Upper lobe of left lung (tissue), 6 donors: ENCODE results near the gene NUP153. TPM values are rescaled to one million over a fixed set of nuclear protein-coding genes. Genes with fewer than 3 reads are reported as not detected.

ENCODE experiments used
- ATAC-seq, 2 donors: fragments of 200-7000 bp; cut with Tn5 transposase; one replicate each; pipeline ENCODE4 v1.9.1; 2022; ENCODE audit warnings: mild to moderate bottlenecking in 2 of 2, moderate library complexity in 2 of 2; ENCODE audit not compliant: low FRiP score in 2 of 2
- DNase-seq, 2 donors: peaks; one replicate each; pipeline ENCODE4 v3.0.0-alpha.2; 2019 to 2020
- H3K27ac ChIP-seq, 4 donors: fragments of 200-600 bp; sonication (generic); one replicate each; pipeline ENCODE4 v1.5.1; 2016 to 2019
- H3K27me3 ChIP-seq, 4 donors: fragments of 200-600 bp; sonication (generic); one replicate each; pipeline ENCODE4 v1.5.1; 2017 to 2019
- H3K36me3 ChIP-seq, 4 donors: fragments of 200-600 bp; sonication (generic); one replicate each; pipeline ENCODE4 v1.5.1; 2016 to 2019
- H3K4me1 ChIP-seq, 4 donors: fragments of 200-600 bp; sonication (generic); one replicate each; pipeline ENCODE4 v1.5.1; 2018 to 2019
- H3K4me3 ChIP-seq, 4 donors: fragments of 200-600 bp; sonication (generic); one replicate each; pipeline ENCODE4 v1.5.1; 2017 to 2019; ENCODE audit warnings: mild to moderate bottlenecking in 2 of 4, moderate library complexity in 1 of 4
- H3K9me3 ChIP-seq, 4 donors: fragments of 200-600 bp; sonication (generic); one replicate each; pipeline ENCODE4 v1.5.1; 2018 to 2019
- EP300 ChIP-seq, 4 donors: sonication (generic); formaldehyde crosslinking; IDR thresholded peaks; one replicate each; pipeline ENCODE4 v1.5.1; 2017; ENCODE audit warnings: antibody characterized with exemption in 4 of 4, control low read depth in 2 of 4
- POLR2A ChIP-seq, 4 donors: fragments of 450-650 bp; IDR thresholded peaks; one replicate each; pipeline ENCODE4 v1.5.1; 2016 to 2017; ENCODE audit warnings: antibody characterized with exemption in 4 of 4, mild to moderate bottlenecking in 2 of 4
- POLR2AphosphoS5 ChIP-seq, 2 donors: sonication (generic); formaldehyde crosslinking; IDR thresholded peaks; one replicate each; pipeline ENCODE4 v1.5.1; 2017; ENCODE audit warnings: antibody characterized with exemption in 2 of 2
- WGBS, 2 donors: methylation state at CpG; one replicate each; pipeline ENCODE4 v1.1.5; 2017 to 2018; 5-methylcytosine and 5-hydroxymethylcytosine counted together
- total RNA-seq, 6 donors: library from RNA; depleted of rRNA in 4 of 6; stranded (reverse); fragments of >200 nt in 4 of 6; gene quantifications; one replicate each; pipeline versions ENCODE4 v1.1.0 to v1.2.1, GENCODE V29; 2016 to 2021
- TF ChIP-seq, protein P1 (sequence below), 6 experiments: fragments of 450-650 bp in 4 of 6; fragments of 200-600 bp in 2 of 6; sonication (generic) in 2 of 6; IDR thresholded peaks; one replicate each; pipeline ENCODE4 v1.5.1; 2016 to 2019; ENCODE audit warnings: antibody characterized with exemption in 6 of 6
- donor health status: DM: no; HTN: no; CAD: no; lungs with moderate emphysema.
- donor health status: DM: no; HTN: yes; CAD: no; lungs with severe emphysema.

NUP153 gene
- total RNA-seq, 6 donors from 2014 or later, result 16.9 to 43.8 (median 29.0) TPM

DNA sequence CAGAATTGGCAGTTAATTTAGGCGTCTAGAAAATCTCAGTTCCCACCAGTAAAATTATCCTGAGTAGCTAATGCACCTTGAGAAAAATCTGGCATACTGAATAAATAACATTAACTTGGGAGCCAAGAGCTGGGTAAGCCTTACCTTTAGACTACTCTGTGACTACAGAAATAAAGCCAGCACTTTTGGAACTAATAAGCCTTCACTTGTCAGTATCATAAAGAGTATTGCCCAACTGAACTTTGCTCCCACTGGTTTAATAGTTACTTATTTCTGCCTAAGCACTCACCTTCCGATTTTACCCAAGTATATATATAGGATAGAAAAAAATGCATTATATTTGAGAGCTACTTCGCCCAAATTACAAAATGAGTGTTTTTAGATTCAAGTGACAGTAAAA is 95.9 kb downstream of the NUP153 start:
- Histone ChIP-seq H3K4me3 (no peak overlapping the region), H3K36me3 (peaks cover under 1 to 46% (median 14%) of the 10 kb centered on the region in 4 donors), H3K27ac (no peak overlapping the region), H3K9me3 (no peaks in the 10 kb centered on the region), H3K4me1 (no peaks in the 10 kb centered on the region), H3K27me3 (no peaks in the 10 kb centered on the region)
- WGBS, 2 donors, result 82 to 84% methylated on average over 3 of the region's 3 CpGs
- no peak for DNase-seq
- ATAC-seq, result no peak
- TF ChIP-seq POLR2AphosphoS5 (IDR thresholded peaks at IDR 0.05), result no peak
- TF ChIP-seq, protein P1, sequence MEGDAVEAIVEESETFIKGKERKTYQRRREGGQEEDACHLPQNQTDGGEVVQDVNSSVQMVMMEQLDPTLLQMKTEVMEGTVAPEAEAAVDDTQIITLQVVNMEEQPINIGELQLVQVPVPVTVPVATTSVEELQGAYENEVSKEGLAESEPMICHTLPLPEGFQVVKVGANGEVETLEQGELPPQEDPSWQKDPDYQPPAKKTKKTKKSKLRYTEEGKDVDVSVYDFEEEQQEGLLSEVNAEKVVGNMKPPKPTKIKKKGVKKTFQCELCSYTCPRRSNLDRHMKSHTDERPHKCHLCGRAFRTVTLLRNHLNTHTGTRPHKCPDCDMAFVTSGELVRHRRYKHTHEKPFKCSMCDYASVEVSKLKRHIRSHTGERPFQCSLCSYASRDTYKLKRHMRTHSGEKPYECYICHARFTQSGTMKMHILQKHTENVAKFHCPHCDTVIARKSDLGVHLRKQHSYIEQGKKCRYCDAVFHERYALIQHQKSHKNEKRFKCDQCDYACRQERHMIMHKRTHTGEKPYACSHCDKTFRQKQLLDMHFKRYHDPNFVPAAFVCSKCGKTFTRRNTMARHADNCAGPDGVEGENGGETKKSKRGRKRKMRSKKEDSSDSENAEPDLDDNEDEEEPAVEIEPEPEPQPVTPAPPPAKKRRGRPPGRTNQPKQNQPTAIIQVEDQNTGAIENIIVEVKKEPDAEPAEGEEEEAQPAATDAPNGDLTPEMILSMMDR (IDR thresholded peaks at IDR 0.05), result no peak
- TF ChIP-seq EP300 (IDR thresholded peaks at IDR 0.05), result no peak
- TF ChIP-seq POLR2A (IDR thresholded peaks at IDR 0.05), result no peak

DNA sequence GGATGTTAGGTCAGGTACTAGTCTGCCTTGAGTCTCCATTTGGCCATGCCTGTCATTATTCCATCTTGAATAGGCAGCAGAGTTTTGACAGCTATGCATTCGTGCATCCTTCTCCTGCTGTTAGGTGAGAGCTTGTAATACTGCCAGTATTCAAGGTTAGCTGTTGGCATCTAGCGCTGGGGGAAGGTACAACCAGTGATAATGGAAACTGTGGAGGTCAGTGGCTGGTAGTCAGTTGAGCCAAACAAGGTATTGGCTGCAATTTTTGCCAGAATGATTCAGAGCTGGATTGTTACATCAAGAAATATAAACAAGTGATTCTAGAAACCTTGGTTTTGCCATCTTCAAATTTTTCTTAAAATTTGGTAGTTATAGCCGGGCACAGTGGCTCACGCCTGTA is 100.1 kb downstream of the NUP153 start:
- DNase-seq (no peak), ATAC-seq (no peak)
- H3K4me3 ChIP-seq, result no peak overlapping the region
- H3K36me3 ChIP-seq, result peaks cover 4 to 64% (median 20%) of the 10 kb centered on the region in 4 donors
- H3K9me3 ChIP-seq, result no peaks in the 10 kb centered on the region
- 93 to 96% methylated on average over 4 of the region's 4 CpGs for WGBS, 2 donors
- TF ChIP-seq POLR2A (IDR thresholded peaks at IDR 0.05) (no peak), EP300 (IDR thresholded peaks at IDR 0.05) (no peak), POLR2AphosphoS5 (IDR thresholded peaks at IDR 0.05) (no peak)
- TF ChIP-seq, protein P1 (IDR thresholded peaks at IDR 0.05), result no peak
- H3K4me1 ChIP-seq, result peaks cover 7 to 18% (median 13%) of the 10 kb centered on the region in 4 donors
- H3K27me3 ChIP-seq, result no peaks in the 10 kb centered on the region
- H3K27ac ChIP-seq, result no peak overlapping the region

DNA sequence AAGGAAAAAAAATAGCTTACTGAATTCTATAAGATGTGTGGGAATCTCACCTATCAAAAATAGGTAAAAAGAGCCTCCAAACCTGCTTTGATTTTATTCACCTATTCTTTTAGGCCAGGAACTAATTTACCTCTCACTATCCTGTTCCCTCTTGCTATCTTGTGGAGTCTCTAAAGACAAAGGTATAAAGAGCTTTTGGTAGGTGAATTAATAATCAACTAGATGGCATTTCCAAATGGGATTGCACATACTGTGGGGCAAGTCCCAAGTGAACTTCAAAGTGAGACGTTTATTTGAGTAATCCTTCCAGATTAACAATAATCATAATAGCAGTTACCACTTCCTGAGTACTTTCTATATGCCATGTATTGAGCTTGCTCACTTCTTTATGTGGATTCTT is 103.8 kb downstream of the NUP153 start:
- Histone ChIP-seq H3K27ac (no peak overlapping the region), H3K4me3 (no peak overlapping the region), H3K36me3 (peaks cover 4 to 49% (median 16%) of the 10 kb centered on the region in 4 donors), H3K27me3 (no peaks in the 10 kb centered on the region), H3K4me1 (peaks cover 11 to 22% (median 15%) of the 10 kb centered on the region in 4 donors), H3K9me3 (no peaks in the 10 kb centered on the region)
- TF ChIP-seq EP300 (IDR thresholded peaks at IDR 0.05) (no peak), POLR2AphosphoS5 (IDR thresholded peaks at IDR 0.05) (no peak), POLR2A (IDR thresholded peaks at IDR 0.05) (no peak)
- TF ChIP-seq, protein P1 (IDR thresholded peaks at IDR 0.05), result no peak
- DNase-seq, result no peak
- WGBS, 2 donors, result 3 to 17% methylated on average over 1 of the region's 1 CpG
- ATAC-seq, result no peak

DNA sequence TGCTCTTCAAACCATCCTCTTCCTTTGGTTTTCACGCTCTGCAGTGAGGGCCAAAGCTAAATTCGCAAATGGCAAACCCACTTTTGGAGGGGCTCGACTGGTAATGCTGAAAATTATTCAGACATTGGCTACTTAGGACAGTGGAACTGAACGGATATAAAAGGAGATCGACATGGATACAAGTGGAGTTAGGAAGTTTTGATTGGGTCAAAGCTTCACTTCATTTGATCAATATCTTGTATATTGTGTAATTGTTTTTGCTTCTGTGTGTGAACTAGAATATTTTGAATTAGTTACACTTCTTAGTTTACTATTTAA is 105.4 kb downstream of the NUP153 start:
- DNase-seq (no peak), ATAC-seq (no peak)
- TF ChIP-seq, protein P1 (IDR thresholded peaks at IDR 0.05), result no peak
- TF ChIP-seq EP300 (IDR thresholded peaks at IDR 0.05) (no peak), POLR2A (IDR thresholded peaks at IDR 0.05) (no peak), POLR2AphosphoS5 (IDR thresholded peaks at IDR 0.05) (no peak)
- Histone ChIP-seq H3K9me3 (no peaks in the 10 kb centered on the region), H3K27me3 (no peaks in the 10 kb centered on the region), H3K4me1 (peaks cover 11 to 22% (median 15%) of the 10 kb centered on the region in 4 donors), H3K36me3 (peaks cover 4 to 38% (median 11%) of the 10 kb centered on the region in 4 donors), H3K27ac (peak overlapping the region; percentile 91 to 99 (median 97)), H3K4me3 (peak overlapping the region; percentile 72 to 94 (median 84))
- 4 to 16% methylated on average over 5 of the region's 5 CpGs for WGBS, 2 donors
